Activated CD8-positive, alpha-beta T cell treated with anti-CD3 and anti-CD28 coated beads for 36 hours (primary cell): ENCODE results near the gene GRM8. TPM values are rescaled to one million over a fixed set of nuclear protein-coding genes. Genes with fewer than 3 reads are reported as not detected.

ENCODE experiments used
- ATAC-seq: fragments of 200-7000 bp; cut with Tn5 transposase; one replicate; pipeline ENCODE4 v1.10.0; 2021; ENCODE audit warnings: mild to moderate bottlenecking, moderate library complexity
- CTCF ChIA-PET: fragments of 350-600 bp; sonication (Branson Sonifier 250); formaldehyde crosslinking; loops from one replicate; lab custom pipeline; 2021; ENCODE audit warnings: antibody characterized with exemption; lab: Charles Lee
- POLR2A ChIA-PET: fragments of 350-600 bp; sonication (Branson Sonifier 250); formaldehyde crosslinking; loops from one replicate; lab custom pipeline; 2021; ENCODE audit warnings: antibody characterized with exemption; lab: Charles Lee
- DNase-seq: peaks from one replicate; pipeline ENCODE4 v3.0.0-alpha.2; 2020
- H3K27ac Mint-ChIP-seq: one replicate; pipeline ENCODE4 v1.8.0; 2021; ENCODE audit warnings: mild to moderate bottlenecking, mixed read lengths
- H3K27me3 Mint-ChIP-seq: one replicate; pipeline ENCODE4 v1.8.0; 2021; ENCODE audit warnings: mixed read lengths
- H3K36me3 Mint-ChIP-seq: one replicate; pipeline ENCODE4 v1.8.0; 2021; ENCODE audit warnings: low read depth, mixed read lengths
- H3K4me1 Mint-ChIP-seq: one replicate; pipeline ENCODE4 v1.8.0; 2021; ENCODE audit warnings: low read depth, mixed read lengths
- H3K4me3 Mint-ChIP-seq: one replicate; pipeline ENCODE4 v1.8.0; 2021; ENCODE audit warnings: mild to moderate bottlenecking, moderate library complexity, mixed read lengths
- H3K9me3 Mint-ChIP-seq: one replicate; pipeline ENCODE4 v1.8.0; 2021; ENCODE audit warnings: mixed read lengths
- CTCF ChIP-seq: fragments of 200-600 bp; IDR thresholded peaks from one replicate; pipeline ENCODE4 v1.8.0; 2022; ENCODE audit warnings: antibody characterized with exemption, mild to moderate bottlenecking
- intact Hi-C: fragments of 100-400 bp; cut with micrococcal nuclease; formaldehyde crosslinking; loops from one replicate; pipeline ENCODE4 v1.10.0; 2022
- total RNA-seq, 2 experiments: library from RNA; stranded (reverse); gene quantifications; one replicate each; pipeline ENCODE4 v1.2.3, GENCODE V29; 2021

Gene GRM8
- total RNA-seq, 2 experiments from 2014 or later: not detected

- Mint-ChIP-seq H3K27ac (no peak overlapping the region), H3K9me3 (peaks cover 3% of the 10 kb centered on the region), H3K36me3 (no peaks in the 10 kb centered on the region), H3K4me3 (no peak overlapping the region), H3K27me3 (no peaks in the 10 kb centered on the region), H3K4me1 (no peaks in the 10 kb centered on the region)
- DNase-seq (no peak), ATAC-seq (no peak)
- ChIA-PET POLR2A (no interaction called here), CTCF (no interaction called here)
- TF ChIP-seq CTCF: no peak
- intact Hi-C loops: no loop called here
Measured at GRCh38 chr7:126426652-126427051, 826.1 kb downstream of the GRM8 start.

- Mint-ChIP-seq H3K4me1 (no peaks in the 10 kb centered on the region), H3K36me3 (no peaks in the 10 kb centered on the region), H3K4me3 (no peak overlapping the region), H3K9me3 (peaks cover 3% of the 10 kb centered on the region), H3K27me3 (no peaks in the 10 kb centered on the region), H3K27ac (no peak overlapping the region)
- TF ChIP-seq CTCF: no peak
- DNase-seq (no peak), ATAC-seq (no peak)
- CTCF ChIA-PET: interaction anchor here (0.6 kb wide), 1 partner anchor 9 kb away, joined by 3 read pairs; no protein-coding TSS in a partner anchor
- POLR2A ChIA-PET: no interaction called here
- intact Hi-C loops: no loop called here
Measured at GRCh38 chr7:126424985-126425384, 827.8 kb downstream of the GRM8 start.

- ChIA-PET POLR2A (no interaction called here), CTCF (no interaction called here)
- Mint-ChIP-seq H3K27ac (no peak overlapping the region), H3K27me3 (no peaks in the 10 kb centered on the region), H3K4me1 (no peaks in the 10 kb centered on the region), H3K9me3 (peaks cover 2% of the 10 kb centered on the region), H3K4me3 (no peak overlapping the region), H3K36me3 (no peaks in the 10 kb centered on the region)
- DNase-seq (no peak), ATAC-seq (no peak)
- no peak for TF ChIP-seq CTCF
- intact Hi-C loops: no loop called here
Measured at GRCh38 chr7:126419047-126419446, 833.7 kb downstream of the GRM8 start.

- H3K4me1 Mint-ChIP-seq: no peaks in the 10 kb centered on the region
- TF ChIP-seq CTCF: no peak
- intact Hi-C loops: no loop called here
- H3K27ac Mint-ChIP-seq: no peak overlapping the region
- H3K9me3 Mint-ChIP-seq: peaks cover 3% of the 10 kb centered on the region
- no peaks in the 10 kb centered on the region for H3K27me3 Mint-ChIP-seq
- H3K36me3 Mint-ChIP-seq: no peaks in the 10 kb centered on the region
- no peak for ATAC-seq
- no peak overlapping the region for H3K4me3 Mint-ChIP-seq
- ChIA-PET POLR2A (no interaction called here), CTCF (no interaction called here)
- DNase-seq: no peak
Measured at GRCh38 chr7:126411821-126412383, 840.8 kb downstream of the GRM8 start.

GRCh38 chr7:126411032-126411820 is 841.5 kb downstream of the GRM8 start:
- H3K27ac Mint-ChIP-seq: no peak overlapping the region
- H3K4me3 Mint-ChIP-seq: no peak overlapping the region
- H3K36me3 Mint-ChIP-seq: no peaks in the 10 kb centered on the region
- TF ChIP-seq CTCF: no peak
- intact Hi-C loops: no loop called here
- H3K27me3 Mint-ChIP-seq: no peaks in the 10 kb centered on the region
- DNase-seq: no peak
- ChIA-PET CTCF (no interaction called here), POLR2A (no interaction called here)
- H3K9me3 Mint-ChIP-seq: peaks cover 3% of the 10 kb centered on the region
- no peak for ATAC-seq
- no peaks in the 10 kb centered on the region for H3K4me1 Mint-ChIP-seq
